AG20443 (cell line): ENCODE measurements around the gene ZDHHC20.

ENCODE experiments used
- DNase-seq: peaks from one replicate; pipeline ENCODE4 v3.0.0; 2012; ENCODE audit warnings: low spot score, mixed read lengths

ZDHHC20 gene

DNA sequence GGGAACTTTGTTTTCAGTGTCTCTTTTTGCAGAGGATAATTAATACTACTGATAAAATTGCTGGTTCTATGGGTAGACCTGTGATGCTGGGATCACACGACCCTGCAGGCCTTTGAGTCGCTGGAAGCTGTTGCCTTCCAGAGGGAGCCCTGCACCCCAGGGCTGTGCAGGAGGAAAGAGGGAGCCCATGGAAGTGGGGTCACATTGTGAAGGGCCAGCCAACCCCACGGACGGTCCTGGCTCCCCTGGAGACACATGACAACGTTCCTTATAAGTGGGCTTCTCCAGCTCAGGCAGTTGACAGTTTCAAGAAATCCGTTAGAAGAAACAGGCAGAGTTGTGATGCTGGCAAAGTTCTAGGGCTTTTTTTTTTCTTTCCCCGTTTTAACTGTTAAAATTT is 98.0 kb downstream of the ZDHHC20 start:
- no peak for DNase-seq

DNA sequence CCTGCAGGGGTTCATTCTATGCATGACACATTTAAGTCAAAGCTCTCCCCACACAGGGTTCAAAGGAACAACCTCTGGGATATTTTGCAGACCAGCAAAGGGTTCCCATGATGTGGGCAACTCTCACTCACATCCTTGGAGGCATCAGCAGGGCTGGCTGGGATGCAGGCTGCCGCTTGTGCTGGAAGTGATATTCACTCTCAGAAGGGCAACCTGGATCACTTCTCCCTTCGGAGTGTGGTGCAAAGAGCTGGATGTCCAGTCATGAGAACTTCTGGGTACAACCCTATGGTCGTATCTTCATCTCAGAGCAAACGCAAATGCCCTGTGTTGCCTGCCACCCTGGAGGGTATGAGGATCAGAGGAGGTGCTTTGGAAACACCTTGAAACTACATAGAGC is 98.6 kb downstream of the ZDHHC20 start:
- DNase-seq: no peak

DNA sequence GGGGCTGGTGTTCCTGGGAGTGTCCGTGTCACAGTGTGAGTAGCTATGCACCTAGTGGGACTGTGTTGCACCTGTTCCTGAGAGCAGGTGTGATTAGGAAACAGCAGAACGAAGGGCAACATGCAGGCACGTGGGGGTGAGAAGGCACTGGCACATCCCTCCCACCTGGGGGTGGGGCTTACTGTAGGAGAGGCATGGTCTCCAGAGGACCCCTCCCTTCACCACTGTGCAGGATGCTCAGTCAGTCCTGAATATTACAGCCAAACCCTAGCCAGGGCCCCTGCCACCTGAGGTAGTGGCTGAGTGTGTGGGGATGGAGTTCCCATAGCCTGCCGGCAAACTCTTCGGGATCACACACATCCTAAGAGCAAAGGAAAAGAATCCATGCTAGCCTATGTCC is 99.2 kb downstream of the ZDHHC20 start:
- no peak for DNase-seq

DNA sequence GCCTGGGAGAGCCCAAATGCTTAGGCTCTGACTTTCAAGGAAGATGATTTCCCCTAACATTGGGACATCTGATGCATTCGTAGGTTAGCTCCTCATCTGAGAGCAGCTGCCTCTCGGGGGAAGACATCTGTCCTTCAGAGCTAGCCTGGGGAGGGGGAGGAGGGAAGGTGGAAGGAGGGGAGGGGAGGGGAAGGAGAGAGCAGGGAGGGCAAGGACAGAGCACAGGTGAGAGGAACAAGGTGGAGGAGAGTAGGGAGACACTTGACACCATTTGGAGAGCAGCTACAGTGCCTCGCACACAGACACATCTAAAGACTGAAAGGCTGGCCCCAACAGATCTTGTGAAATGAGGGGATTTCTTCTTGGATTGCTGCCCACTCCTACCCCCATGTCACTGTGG is 103.8 kb downstream of the ZDHHC20 start:
- DNase-seq: no peak

DNA sequence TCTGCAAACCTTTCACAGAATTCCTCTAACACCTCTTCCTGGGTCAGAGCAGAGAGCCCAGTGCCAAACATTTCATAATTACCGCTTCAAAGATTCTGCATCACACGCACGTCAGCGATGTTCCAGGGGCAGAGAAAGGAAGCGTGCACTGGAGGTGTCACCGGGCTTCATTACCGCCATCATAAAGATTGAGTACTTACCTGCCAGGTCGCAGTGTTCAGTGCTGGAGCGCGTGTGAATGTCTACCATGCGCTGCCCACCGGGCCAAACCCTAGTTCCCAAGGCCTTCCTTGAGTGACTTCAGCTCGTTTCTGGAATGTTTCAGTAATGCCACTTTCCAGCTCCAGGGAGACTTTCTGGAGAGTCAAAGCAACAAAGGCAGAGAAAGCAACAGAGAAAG is 104.4 kb downstream of the ZDHHC20 start:
- DNase-seq: no peak

DNA sequence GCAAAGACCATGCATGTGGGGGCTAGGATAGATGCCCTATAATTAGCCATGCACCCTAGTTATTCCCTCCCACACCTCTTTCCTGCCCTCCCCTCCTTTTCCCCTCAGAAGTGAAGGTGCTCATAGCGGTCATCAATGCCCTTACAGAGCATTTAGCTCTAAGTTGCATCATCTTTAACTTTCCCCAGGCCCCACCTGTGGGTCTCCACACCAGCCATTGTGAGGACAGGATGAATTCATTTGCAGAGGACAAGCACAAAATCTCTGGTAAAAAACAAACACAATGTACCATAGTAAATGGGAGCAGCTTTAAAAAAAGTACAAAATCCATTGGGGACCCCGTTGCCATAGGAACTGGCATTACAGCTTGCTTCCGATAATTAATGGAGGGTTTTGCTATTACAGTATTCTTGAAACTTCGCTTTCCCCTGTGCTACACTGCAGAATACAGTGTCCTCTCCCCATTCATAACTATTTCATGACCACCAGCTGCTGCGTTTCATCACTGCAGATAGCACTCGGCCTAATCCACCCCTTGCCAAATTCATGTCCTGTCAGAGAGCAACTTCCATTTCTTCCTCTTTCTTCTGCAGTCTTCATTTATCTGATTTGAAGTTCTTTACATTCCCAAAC is 110.5 kb downstream of the ZDHHC20 start:
- DNase-seq: no peak

DNA sequence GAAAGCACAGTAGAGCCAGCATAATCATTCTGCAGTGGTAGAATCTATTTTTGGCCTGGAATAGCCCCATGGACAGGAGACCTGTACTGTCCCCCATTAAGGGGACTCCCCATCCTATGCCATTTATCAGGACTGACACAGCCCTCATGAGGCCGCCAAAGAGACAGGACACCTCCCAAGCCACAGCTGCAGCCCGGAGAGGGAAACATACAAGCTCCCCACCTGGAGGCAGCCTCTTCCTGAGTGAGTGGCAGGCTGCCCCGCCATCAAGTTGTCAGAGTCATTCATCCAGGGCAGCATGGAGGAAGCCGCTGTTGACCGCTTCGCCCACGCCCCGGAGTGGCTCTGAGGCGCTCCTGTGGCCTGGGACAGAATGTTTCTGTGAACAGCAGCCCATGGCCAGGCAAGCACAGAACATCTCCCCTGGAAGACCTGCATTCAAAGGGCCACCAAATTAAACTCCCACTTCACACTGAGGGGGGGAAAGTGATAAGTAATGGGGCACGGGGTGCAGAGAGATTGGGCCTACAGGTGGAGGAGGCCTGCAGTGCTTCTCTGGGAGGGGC is 111.3 kb downstream of the ZDHHC20 start:
- no peak for DNase-seq

DNA sequence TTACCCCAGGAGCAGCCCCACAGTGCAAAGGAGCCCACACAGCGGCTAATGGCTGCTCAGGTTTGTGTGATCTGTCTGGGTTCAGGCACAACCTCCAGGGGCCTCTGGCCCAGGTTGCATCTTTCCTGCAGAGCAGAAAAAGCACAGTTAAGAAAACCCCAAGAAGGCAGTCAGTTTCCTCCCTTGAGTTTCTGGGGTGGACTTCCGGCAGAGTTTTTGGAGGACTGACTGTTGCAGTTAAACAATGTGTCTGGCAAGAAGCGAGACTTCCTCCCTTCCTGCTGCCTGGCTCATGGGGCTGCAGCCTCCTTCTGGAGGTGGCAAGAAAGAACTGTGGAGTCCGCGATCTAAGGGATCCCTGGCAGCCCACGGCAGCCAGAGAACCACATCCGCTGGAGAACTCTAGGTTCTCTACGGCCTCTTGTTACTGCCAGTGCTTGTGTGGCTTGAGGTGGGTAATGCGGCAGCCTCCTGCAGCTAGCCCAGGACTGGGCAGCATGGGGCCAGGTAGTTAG is 114.4 kb downstream of the ZDHHC20 start:
- no peak for DNase-seq

DNA sequence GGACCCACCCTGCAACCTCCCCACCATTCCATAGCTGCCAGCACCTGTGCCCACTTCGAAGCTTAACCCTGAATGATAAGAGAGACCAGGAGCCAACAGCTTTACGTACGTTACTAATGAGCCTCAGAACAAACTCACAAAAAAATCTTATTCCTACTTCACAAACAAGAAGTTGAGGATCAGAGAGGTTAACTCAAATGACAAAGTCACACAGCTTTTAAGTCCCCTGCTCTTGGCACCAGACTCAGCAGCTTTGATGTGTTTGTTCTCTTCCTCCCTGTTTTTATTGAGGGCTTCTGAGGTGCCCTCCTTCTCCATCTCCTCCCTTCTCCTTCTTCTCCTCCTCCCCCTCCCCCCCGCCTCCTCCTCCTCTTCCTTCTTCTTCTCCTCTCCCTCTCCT is 115.4 kb downstream of the ZDHHC20 start:
- DNase-seq: no peak

DNA sequence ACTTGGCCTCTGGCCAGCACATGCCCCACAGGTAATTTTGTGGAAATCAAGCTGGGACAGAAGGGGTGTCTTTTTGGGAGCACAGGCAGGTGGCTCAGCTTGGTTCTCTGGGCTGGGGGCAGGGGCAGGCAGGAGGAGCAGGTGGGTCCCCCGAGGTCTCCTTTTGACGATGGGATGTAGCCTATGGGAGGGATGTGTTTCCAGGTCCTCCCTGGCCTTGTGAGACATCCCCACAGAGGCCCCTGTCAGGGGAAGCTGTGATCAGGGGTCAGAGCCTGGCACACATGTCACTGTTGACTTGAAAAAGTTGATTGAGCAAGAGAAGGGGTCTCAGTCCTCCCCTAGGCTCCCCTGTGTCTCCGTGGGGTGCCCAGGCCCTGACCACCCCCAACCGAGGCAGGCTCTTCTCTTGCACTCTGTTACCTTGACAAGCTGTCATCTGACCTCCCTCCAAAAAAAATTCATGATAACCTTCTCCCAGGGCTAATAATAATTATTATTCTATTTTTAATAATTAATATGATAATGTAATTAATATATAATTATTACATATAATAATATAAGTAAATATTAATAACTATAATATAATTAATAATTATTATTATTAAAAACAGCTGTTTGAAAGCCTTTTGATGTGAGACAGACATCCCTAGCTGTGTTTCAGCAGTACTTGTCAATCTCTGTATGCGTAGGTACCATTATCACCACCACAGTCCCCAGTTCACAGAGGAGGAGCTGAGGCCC is 116.2 kb downstream of the ZDHHC20 start:
- no peak for DNase-seq

DNA sequence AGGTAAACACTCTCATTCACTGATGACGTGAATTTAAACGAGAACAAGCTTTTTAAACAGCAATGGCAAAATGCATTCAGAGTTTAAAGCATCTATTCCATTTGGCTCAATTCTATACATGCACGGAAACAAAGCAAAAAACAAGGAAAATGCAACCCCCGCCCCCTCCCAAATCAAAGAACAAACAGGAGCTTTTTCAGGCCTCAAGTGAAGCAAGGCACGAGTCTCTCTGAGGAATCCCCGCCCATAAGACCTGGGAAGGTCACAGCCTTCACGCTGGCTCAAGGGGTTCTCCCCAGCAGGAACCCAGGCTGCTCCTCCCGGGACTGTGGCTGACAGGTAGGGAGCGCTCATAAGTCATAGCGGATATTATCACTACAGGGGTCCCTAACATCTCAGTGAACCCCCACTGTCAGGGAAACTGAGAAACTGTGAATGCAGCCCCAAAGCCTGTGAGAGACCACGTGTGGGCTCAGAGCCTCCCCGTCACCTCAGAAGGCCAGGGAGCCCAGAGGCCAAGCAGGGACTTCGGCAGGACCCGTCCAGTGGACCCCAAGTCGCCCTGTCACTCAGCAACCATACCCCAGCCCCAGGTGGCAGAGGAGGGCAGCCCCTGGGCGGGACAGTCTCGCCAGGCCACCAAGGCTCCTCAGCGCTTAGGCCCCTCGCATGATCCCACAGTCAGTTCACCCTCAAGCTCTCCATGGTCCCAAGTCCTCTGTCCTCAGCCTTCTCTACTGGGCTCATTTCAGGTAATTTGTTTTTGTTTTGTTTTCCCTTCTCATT is 117.3 kb downstream of the ZDHHC20 start:
- DNase-seq: no peak

DNA sequence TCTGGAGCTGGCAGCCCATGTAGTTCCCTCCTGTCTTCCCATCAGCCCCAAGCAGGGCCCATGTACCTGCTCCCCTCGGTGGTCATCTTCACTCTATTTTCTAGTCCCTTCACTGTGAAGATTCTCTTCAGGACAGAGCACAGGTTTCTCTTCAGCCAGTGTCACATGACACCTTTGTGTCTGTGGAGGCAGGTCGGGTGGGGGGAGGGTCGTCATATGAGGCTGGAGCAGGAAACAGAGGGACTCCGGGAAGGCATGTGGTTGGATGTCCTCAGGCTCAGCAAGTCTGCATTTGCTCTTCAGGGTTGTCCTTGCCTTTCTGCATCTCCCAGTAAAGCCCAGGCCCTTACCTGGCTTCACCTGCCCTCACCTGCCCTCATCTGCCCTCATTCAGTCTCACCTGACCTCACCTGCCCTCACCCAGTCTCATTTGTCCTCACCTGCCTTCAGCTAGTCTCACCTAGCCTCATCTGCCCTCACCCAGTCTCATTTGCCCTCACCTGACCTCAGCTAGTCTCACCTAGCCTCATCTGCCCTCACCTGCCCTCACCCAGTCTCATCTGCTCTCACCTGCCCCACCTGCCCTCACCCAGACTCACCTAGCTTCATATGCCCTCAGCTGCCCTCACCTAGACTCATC is 120.3 kb downstream of the ZDHHC20 start:
- no peak for DNase-seq

DNA sequence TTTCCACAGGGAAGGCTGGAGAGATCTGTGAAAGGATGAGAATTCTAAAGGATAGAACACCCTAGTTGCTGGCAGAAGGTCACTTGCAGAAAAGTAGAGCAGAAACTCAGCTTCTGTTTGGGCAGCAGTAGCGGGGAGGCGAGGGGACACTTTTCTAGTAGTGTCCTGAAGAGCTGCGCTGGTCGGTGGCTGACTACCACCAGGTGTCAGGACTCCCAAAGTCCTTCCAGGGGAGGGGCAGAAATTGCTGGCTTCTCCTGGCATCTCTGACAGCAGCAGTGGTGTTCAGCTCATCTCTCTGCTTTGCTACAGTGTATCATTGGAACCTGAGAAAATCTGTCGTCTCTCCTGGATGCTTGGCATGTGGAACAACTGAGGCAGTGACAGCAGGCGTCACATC is 120.9 kb downstream of the ZDHHC20 start:
- no peak for DNase-seq

DNA sequence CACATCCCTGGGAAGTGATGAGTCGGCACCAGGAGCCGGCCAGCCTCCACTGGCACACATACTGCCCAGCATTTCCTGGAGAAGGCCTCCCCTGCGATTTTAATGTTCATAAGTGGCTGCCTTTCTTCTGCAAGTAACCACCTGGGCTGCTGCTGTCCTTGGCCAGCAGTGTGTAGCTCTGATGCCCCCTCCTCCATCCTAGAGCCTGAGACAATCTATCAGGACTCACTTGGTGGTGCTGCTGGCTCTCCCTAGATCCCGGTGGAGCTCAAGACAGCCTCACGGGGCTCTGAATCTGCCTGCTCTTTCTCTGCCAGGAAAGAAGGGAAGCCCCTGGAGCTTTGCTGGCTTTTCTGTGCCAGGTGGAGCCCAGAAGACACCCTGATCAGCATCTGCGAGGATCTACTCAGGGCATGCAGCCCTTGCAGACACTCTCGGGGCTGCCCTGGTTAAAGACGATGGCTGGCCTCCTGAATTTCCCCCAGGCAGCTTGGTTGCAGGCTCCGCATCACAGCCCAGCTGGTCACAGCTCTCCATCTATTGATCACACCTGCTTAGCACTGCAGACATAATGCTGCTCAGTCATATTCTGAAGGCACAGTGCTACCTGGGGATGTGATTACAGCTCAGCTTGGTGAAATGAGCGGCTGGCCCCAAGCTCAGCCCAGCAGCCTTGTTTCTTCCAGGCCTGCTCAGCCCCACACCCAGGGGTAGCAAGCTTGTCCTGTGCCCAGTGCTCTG is 122.3 kb downstream of the ZDHHC20 start:
- DNase-seq: no peak

DNA sequence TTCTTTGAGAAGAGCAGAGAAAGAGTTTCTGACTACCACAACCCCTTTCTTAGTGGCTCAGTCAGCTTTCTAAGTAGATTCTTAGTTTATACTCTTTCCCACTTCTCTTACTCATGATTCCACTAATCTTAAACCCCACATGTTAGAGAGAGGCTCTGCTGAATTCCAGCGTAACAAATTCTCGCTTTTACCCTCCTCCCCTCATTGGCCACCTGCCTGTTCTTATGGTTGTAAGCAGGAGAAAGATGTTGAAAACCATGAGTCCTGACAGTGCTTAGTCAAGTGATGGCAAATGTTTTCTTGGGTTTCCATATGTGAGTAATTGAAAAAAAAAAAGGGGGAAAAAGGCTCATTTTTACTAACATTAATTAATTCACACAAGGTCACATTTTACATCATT is 125.9 kb downstream of the ZDHHC20 start:
- DNase-seq: no peak

DNA sequence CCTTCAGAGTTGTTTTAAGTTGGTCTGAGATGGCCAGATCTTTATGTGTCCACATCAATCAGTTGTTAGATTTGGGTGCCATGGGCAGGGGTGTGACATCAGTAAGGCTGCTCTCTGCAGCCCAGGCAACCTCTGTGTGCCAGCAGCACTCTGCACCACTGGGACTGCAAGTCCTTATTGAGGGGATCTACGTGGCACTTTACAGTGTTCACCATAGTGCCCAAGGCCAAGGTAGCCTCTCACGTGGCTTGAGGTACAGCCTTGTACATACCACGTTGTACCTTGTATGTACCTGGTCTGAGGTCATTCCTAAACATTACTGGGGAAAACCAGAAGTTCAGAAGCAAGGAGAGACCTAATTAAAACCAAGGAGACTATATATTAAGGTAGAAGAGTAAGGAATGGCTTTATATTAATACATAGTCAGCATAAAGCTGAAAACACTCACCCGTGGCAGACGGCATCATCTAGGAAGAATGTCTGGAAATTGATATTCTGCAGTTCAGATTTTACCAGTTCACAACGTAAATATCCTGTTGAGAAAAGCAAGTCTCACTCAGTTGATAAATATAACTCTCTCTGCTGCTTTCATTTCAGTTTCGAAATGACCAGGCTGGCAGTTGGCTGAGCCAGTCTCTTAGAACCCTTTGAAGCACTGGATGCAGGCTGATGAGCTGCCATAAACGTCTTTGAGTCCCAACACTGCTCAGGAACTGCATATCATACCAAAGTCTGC is 128.8 kb downstream of the ZDHHC20 start:
- no peak for DNase-seq

DNA sequence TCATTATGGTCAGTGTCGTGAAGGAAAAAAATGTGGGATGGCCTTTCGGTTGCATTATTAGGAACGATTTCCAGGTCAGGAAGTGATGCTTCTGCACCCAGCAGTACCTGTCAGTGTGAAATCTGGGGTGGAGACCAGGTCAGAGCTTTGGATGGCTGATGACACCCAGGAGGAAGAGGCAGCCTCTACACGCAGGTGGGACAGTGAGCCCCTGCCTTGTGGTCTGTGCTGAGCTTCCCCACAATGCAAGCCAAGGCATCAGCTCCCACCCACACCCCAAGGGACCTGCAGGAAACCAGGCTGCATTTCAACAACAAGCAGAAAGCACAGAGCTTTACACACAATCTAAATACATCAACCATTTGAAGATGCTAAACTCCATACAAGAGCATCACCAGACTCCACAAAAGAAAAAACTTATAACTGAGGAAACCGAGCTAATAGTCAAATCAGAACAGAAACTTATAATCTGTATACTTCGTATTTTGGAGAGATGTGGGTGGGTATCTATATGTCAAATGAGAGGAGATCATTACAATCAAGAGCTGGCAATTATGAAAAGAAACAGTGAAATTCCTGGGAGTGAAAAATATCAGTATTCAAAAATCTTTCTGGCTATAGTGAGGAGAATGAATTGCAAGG is 130.1 kb downstream of the ZDHHC20 start:
- DNase-seq: no peak

DNA sequence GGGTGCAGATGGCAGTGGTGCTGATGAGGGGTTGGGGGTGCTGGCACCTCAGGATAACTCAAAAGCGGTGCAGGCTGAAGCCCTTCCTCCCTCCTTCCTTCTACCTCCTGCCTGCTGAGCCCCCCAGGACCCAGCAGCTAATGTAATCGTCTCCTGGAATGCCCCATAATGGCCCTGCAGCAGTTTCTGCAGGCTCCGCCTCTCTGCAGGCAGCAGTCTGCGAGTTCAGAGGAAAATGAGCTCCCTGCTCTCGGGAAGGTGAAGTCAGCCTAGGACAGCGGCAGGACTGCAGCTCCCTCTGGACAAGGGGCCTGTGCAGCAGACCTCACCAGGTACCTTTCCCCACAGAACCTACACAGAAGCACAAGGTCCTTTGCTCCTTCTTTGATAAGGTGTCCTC is 130.9 kb downstream of the ZDHHC20 start:
- no peak for DNase-seq

DNA sequence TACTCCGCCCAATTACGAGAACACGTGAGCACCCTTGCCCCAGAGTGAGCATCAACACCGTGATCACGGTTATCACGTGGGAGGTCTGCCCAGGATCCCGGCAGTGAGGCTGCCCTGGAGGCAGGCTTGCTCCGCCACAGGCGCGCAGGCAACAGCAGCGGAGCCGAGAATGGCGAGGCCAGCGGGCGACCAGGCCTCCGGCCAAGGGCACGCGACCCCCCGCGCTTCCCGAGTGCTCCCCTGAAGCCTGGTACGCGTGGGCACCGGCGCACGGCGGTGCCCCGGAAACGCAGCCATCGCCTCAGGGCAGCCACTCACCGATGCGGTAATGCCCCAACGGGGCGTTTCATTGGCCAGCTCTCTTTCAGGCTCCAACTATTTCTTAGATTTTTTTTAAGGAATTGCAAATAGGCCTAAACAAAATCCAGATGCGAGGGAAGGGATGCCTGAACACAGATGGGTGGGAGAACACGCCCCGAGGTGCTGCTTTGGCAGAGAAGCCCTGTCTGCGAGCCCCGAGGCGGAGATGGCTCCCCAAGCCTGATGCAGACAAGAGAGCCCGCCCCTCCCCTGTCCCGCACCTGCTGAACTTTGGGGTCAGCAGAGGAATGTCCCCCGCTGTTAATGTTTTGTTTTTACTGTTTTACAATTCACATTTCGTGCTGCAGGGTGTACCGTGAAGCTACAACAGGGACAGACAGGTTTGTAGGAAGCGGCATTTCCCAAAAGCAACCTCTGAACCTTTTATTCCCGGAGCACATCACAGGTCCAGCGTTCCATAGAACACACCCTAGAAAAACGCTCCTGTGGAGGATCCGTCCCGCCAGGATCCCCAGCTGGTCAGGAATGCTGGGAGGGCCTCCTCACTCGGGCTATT is 132.7 kb downstream of the ZDHHC20 start:
- DNase-seq: peak; percentile 82
